ENCODE data around the gene PRLHR.

Gene PRLHR

DNA sequence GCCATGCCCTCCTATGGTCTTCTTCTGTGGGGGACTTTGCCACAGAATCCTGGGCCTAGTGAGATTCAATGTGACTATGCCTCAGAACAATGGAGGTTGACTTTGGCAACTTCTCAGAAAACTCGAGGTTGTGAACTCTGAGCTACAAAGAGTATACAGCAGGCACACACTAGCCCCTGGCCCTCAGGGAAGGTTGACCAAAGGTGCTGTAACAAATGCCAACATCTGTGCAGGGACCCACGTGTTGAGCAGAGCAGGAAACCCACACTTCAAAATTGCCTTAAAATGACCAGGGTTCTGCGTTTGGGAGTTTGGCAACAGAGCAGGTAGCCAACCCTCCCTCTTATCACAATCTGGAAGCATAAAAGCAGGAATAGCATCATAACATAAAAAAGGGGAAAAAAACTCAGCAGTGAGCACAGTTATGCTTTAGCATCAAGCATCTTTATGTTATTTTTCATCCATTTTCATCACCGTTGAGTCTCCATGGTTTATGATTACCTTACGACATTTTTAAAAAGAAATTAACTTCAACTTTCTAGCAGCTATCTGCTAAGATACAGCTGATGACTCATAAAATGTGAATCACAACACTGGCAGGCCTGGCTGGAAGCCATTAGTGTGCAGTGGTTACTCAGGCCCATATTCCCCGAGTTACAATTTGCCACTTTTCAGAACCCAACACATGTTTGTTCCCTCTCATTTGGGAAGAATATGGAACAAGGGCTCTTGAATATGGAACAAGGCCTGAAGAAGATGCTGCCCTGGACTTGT lies 11.1 kb downstream of the PRLHR start:
- DNase-seq (ENCODE audit: low spot score in 2 of 2): no peak
- H3K27me3 Mint-ChIP-seq: peaks cover 10% of the 10 kb centered on the region
- no peaks in the 10 kb centered on the region for H3K4me1 Mint-ChIP-seq
- ATAC-seq (replicated peaks; ENCODE audit: extremely low read depth, poor library complexity, severe bottlenecking): no peak
- H3K27ac Mint-ChIP-seq (ENCODE audit: low read depth): no peak overlapping the region
- no peaks in the 10 kb centered on the region for H3K36me3 Mint-ChIP-seq (ENCODE audit: insufficient read depth)
- H3K9me3 Mint-ChIP-seq: no peaks in the 10 kb centered on the region
- no peak overlapping the region for H3K4me3 Mint-ChIP-seq

DNA sequence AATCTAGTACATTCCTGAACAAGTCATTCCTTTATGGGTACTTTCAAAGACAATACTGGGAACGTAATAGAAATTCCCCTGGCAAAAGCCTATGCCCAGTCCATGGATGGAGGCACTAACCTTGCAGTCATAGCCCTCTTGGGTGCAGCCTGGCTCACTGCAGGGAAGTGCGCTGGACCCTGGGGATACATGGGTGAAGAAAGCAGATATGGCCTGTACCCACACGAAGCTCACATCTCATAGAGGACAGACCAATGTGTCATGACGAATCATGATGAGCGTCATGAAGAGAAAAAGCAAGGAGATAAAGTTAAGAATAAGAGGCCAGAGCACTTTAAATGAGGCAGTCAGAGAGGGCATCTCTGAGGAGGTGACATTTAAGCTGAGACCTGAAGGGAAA lies 11.8 kb downstream of the PRLHR start:
- no peak for DNase-seq (ENCODE audit: low spot score in 2 of 2)
- Mint-ChIP-seq H3K36me3 (ENCODE audit: insufficient read depth) (peaks cover under 1% of the 10 kb centered on the region), H3K4me1 (no peaks in the 10 kb centered on the region), H3K27ac (ENCODE audit: low read depth) (no peak overlapping the region), H3K4me3 (no peak overlapping the region), H3K9me3 (no peaks in the 10 kb centered on the region), H3K27me3 (peaks cover 10% of the 10 kb centered on the region)
- ATAC-seq (replicated peaks; ENCODE audit: extremely low read depth, poor library complexity, severe bottlenecking): no peak

DNA sequence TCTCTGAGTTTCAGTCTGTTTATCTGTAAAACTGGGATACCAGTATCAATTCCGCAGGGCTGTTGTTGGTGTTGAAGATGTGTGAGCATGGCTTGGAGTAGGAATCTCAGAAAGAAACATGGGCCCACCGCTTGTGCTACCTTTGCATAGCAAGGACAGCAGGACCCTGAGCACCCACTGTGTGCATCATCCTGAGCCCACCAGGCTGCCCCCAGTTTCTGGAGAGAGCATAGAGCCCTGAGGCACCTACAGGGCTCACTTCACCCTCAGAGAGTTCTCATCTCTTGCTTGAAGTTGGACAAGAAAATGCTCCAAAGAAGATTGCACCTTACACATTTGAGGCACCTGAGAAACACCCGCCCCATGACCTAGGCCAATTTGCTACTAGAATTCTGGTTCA lies 12.9 kb downstream of the PRLHR start:
- no peak overlapping the region for H3K27ac Mint-ChIP-seq (ENCODE audit: low read depth)
- no peaks in the 10 kb centered on the region for H3K4me1 Mint-ChIP-seq
- ATAC-seq (replicated peaks; ENCODE audit: extremely low read depth, poor library complexity, severe bottlenecking): no peak
- H3K27me3 Mint-ChIP-seq: peaks cover 10% of the 10 kb centered on the region
- H3K9me3 Mint-ChIP-seq: no peaks in the 10 kb centered on the region
- peaks cover 2% of the 10 kb centered on the region for H3K36me3 Mint-ChIP-seq (ENCODE audit: insufficient read depth)
- no peak for DNase-seq (ENCODE audit: low spot score in 2 of 2)
- H3K4me3 Mint-ChIP-seq: no peak overlapping the region

DNA sequence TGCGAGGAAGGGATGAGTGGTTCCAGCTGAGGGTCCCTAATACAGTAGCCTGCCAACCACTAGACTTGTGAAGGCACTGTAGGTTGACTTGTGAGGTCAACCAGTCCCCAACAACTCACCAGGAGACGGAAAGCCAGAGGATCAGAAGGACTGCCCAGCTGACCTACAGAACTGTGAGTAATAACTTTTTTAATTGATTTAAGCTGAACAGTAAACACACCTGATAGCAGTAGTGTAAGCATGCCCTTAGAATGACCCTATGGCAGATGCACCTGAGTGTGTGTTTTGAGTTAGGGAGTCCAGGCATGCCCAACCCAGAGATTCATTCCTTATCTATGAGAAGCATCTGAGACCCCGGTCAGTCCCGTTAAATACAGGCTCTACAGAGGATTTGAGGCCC lies 14.1 kb downstream of the PRLHR start:
- H3K4me1 Mint-ChIP-seq: no peaks in the 10 kb centered on the region
- no peak for DNase-seq (ENCODE audit: low spot score in 2 of 2)
- H3K27ac Mint-ChIP-seq (ENCODE audit: low read depth): no peak overlapping the region
- no peak for ATAC-seq (replicated peaks; ENCODE audit: extremely low read depth, poor library complexity, severe bottlenecking)
- H3K27me3 Mint-ChIP-seq: peaks cover 8% of the 10 kb centered on the region
- no peak overlapping the region for H3K4me3 Mint-ChIP-seq
- peaks cover 2% of the 10 kb centered on the region for H3K36me3 Mint-ChIP-seq (ENCODE audit: insufficient read depth)
- H3K9me3 Mint-ChIP-seq: no peaks in the 10 kb centered on the region

DNA sequence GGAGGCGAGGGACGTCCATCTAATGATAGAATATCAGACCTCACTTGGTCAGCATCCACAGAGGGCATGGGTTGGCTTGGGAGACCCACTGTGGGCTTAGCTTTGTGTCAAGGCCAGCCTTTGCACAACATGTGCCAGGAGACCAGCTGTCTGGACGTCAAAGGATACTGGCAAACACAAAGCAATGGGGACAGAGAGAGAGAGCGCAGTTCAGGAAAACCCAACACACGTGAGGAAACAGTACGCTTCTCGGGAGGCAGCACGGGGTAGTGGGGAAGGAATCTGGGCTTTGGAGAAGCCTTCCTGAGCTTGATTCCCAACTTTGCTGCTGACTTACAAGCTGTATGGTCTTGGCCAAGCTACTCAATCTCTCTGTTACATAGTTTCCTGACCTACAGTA lies 14.7 kb downstream of the PRLHR start:
- DNase-seq (ENCODE audit: low spot score in 2 of 2) (no peak), ATAC-seq (replicated peaks; ENCODE audit: extremely low read depth, poor library complexity, severe bottlenecking) (no peak)
- Mint-ChIP-seq H3K9me3 (no peaks in the 10 kb centered on the region), H3K4me3 (no peak overlapping the region), H3K27me3 (peaks cover 11% of the 10 kb centered on the region), H3K4me1 (no peaks in the 10 kb centered on the region), H3K27ac (ENCODE audit: low read depth) (no peak overlapping the region), H3K36me3 (ENCODE audit: insufficient read depth) (peaks cover 2% of the 10 kb centered on the region)

DNA sequence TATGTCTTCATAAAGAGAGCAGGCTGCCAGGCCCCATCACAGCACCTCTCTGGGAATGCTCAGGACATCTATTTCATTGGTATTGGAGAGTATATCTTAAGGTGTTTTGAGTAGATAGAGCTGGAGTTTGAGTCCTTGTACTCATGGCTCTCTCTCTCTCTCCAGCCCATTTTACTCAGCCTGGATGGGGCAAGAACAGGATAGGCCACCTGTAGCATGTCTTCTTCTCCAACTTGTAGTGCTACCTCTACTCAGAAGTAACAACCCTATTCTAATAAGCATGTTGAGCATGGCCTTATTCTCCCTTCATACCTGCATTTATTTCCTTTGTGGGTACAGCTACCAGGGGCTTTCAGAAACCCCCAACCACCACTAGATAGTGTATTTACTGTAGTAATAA lies 21.9 kb downstream of the PRLHR start:
- Mint-ChIP-seq H3K9me3 (no peaks in the 10 kb centered on the region), H3K4me3 (no peak overlapping the region), H3K27me3 (peaks cover 11% of the 10 kb centered on the region), H3K27ac (ENCODE audit: low read depth) (no peak overlapping the region), H3K4me1 (no peaks in the 10 kb centered on the region), H3K36me3 (ENCODE audit: insufficient read depth) (no peaks in the 10 kb centered on the region)
- no peak for DNase-seq (ENCODE audit: low spot score in 2 of 2)
- ATAC-seq (replicated peaks; ENCODE audit: extremely low read depth, poor library complexity, severe bottlenecking): no peak

DNA sequence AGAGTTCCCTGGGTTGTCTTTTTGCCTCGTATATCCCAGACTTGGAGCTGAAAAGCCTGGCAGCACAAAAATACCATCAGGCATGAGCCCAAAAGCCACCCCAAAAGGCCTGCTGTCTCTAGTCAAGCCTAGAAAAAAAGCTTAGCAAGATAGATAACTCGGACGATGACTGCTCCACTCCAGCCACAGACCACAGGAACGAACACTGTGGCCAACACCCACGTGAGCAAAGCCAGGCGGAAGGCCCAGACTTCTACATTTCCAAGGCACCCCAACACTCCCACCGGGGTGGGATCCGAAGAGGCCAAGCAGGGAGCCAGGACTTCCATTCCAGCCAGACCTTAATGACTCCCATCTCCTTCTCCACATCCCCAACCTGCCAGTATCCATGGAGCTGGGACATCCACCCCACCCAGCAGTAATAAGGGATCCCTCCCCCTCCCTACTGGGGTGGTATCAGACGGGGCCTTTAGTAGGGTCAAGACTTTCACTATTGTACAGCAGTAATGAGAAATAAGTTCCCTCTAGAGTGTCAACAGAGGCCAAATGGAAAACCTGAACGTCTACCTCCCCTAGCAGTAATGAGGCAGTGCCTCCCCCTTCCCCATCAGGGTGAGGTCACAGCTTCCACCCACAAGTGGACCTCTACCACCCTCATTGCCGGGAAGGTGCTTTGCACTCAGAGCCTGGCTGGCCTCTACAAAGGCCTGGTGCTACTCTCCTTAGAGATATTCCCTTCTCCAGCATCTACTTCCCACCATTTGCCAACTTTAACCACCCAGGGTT lies 23.0 kb downstream of the PRLHR start:
- no peak overlapping the region for H3K27ac Mint-ChIP-seq (ENCODE audit: low read depth)

DNA sequence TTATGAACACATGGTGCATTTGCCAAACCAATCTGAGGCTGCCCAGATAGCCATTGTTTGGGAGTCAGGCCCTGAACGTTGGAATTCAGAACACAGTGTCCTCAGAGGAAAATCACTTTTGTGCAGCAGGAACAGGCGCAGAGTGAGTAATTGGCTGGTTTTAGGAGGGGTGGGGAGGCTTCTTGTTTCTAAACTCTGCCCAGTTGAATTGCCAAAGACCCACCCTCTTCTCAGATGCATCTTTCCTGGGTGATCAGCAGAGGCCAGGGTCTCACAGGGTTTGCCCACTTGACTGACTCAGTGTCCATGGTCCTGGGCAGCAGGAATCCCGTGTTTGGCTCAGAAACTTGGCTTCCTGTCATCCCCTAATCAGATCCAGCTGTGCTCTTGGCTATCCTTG lies 24.3 kb downstream of the PRLHR start:
- Mint-ChIP-seq H3K27ac (ENCODE audit: low read depth) (no peak overlapping the region), H3K4me3 (no peak overlapping the region), H3K27me3 (peaks cover 13% of the 10 kb centered on the region), H3K4me1 (no peaks in the 10 kb centered on the region), H3K9me3 (no peaks in the 10 kb centered on the region), H3K36me3 (ENCODE audit: insufficient read depth) (no peaks in the 10 kb centered on the region)
- ATAC-seq (replicated peaks; ENCODE audit: extremely low read depth, poor library complexity, severe bottlenecking) (no peak), DNase-seq (ENCODE audit: low spot score in 2 of 2) (no peak)

More for the DNA sequence above, 23.0 kb downstream of the PRLHR start:
- no peaks in the 10 kb centered on the region for H3K9me3 Mint-ChIP-seq
- DNase-seq (ENCODE audit: low spot score in 2 of 2) (no peak), ATAC-seq (replicated peaks; ENCODE audit: extremely low read depth, poor library complexity, severe bottlenecking) (no peak)
- no peaks in the 10 kb centered on the region for H3K4me1 Mint-ChIP-seq
- no peak overlapping the region for H3K4me3 Mint-ChIP-seq
- no peaks in the 10 kb centered on the region for H3K36me3 Mint-ChIP-seq (ENCODE audit: insufficient read depth)
- peaks cover 11% of the 10 kb centered on the region for H3K27me3 Mint-ChIP-seq

DNA sequence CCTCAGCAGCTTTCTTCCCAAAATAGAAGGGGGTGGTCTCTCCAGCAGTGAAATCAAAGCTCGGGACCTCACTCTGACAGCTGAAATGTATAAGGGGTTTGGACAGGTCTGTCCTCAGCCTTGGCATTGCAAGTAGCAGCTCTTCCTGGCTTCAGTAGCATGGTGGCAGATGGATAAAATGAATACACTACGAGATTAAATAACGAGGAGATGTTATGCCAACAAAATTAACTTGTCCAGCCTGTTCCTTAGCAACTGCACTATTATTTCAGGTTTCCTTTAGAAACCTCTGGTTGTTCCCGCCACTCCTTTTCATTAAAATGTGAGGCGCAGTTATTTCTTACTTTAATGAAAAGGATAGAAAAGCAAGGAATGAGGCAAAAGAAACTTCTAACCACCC lies 24.9 kb downstream of the PRLHR start:
- Mint-ChIP-seq H3K36me3 (ENCODE audit: insufficient read depth) (no peaks in the 10 kb centered on the region), H3K4me1 (no peaks in the 10 kb centered on the region), H3K9me3 (no peaks in the 10 kb centered on the region), H3K4me3 (no peak overlapping the region), H3K27ac (ENCODE audit: low read depth) (no peak overlapping the region), H3K27me3 (peaks cover 18% of the 10 kb centered on the region)
- ATAC-seq (replicated peaks; ENCODE audit: extremely low read depth, poor library complexity, severe bottlenecking) (no peak), DNase-seq (ENCODE audit: low spot score in 2 of 2) (no peak)

DNA sequence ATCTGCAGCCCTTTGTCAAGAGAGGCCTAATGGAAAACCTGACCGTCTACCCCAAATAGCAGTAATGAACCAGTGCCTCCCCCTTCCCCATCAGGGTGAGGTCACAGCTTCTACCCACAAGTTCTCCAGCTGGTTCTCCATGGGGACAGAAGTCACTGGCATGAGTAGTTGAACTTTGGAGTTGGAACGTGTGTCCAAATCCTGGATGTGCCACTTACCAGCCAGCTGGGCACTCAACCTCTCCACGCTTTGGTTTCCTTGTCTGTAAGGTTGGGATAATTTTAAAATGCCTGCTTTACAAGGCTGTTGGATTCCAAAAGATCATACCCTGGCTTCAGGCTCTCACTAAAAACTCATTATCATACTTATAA lies 25.6 kb downstream of the PRLHR start:
- ATAC-seq (replicated peaks; ENCODE audit: extremely low read depth, poor library complexity, severe bottlenecking) (no peak), DNase-seq (ENCODE audit: low spot score in 2 of 2) (no peak)
- Mint-ChIP-seq H3K36me3 (ENCODE audit: insufficient read depth) (no peaks in the 10 kb centered on the region), H3K27ac (ENCODE audit: low read depth) (no peak overlapping the region), H3K4me1 (no peaks in the 10 kb centered on the region), H3K27me3 (peaks cover 25% of the 10 kb centered on the region), H3K4me3 (no peak overlapping the region), H3K9me3 (no peaks in the 10 kb centered on the region)

DNA sequence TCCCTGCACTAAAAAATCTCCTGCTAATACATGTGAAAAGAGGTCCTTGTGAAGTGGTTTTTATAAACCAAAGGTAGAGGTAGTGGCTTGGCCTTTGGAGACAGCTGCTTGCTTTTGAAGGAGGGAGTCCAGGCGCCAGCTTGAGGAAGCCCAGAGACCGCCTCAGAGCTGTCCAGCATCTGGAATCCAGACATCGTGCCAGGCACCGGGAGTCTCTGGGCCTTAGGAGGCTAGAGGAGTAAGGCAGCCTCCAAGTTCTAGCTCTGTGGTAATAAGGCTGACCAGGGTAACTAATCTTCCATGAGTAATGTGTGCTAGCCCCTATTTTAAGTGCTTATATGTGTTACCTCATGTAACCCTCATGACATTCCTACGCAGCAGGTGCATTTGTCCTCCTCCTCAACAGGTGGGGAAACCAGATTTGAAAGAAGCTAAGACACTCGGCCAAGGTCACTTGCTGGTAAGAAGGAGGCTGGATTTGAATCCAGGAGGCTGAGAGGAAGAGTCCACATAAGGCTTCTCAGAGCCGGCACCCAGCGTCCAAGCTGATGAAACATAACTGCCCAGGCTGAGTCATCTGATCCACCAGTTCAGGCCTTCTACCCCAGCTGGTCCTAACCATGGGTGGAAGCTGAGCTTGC lies 26.1 kb downstream of the PRLHR start:
- no peak overlapping the region for H3K27ac Mint-ChIP-seq (ENCODE audit: low read depth)
- DNase-seq (ENCODE audit: low spot score in 2 of 2) (no peak), ATAC-seq (replicated peaks; ENCODE audit: extremely low read depth, poor library complexity, severe bottlenecking) (no peak)
- H3K36me3 Mint-ChIP-seq (ENCODE audit: insufficient read depth): no peaks in the 10 kb centered on the region
- no peak overlapping the region for H3K4me3 Mint-ChIP-seq
- H3K4me1 Mint-ChIP-seq: no peaks in the 10 kb centered on the region
- H3K9me3 Mint-ChIP-seq: no peaks in the 10 kb centered on the region
- H3K27me3 Mint-ChIP-seq: peaks cover 30% of the 10 kb centered on the region

DNA sequence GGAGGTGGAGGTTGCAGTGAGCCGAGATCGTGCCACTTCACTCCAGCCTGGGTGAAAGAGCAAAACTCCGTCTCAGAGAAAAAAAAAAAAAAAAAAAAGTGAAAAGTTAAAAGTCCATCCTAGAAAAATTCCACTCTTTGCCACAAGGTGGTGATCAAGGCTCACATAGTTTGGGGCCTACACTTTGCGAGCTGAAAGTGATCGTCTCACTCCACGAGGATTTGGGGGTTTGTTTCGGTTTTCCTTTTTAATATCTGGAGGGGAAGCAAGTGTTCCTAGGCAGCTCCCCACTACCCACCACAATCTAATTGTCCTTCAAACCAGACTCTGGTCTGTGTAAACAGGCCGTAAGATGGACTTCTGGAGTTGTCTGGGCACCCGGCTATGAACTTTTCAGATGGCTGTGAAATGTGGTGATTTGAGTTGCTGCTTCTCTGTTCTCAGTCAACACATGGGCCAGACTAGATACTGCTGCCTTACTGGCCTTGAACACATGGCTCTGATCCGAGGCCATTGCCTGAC lies 27.1 kb downstream of the PRLHR start:
- Mint-ChIP-seq H3K4me1 (no peaks in the 10 kb centered on the region), H3K27me3 (peaks cover 32% of the 10 kb centered on the region), H3K9me3 (no peaks in the 10 kb centered on the region), H3K36me3 (ENCODE audit: insufficient read depth) (no peaks in the 10 kb centered on the region), H3K27ac (ENCODE audit: low read depth) (no peak overlapping the region), H3K4me3 (no peak overlapping the region)
- DNase-seq (ENCODE audit: low spot score in 2 of 2) (peak; percentile 32 to 36), ATAC-seq (replicated peaks; ENCODE audit: extremely low read depth, poor library complexity, severe bottlenecking) (peak; percentile 52)

Data from central memory CD8-positive, alpha-beta T cell (primary cell).